Measurements from ENCODE around the gene ITPRID1. TPM values are rescaled to one million over a fixed set of nuclear protein-coding genes. Genes with fewer than 3 reads are reported as not detected.

ITPRID1 gene
- total and polyA plus RNA-seq, 10 of the 15 experiments (the other 5 are each of a cell fraction or from before 2014, with no cell fraction given) = 0.06 TPM; not detected in 9

- peaks cover 19% of the 10 kb centered on the region for H3K4me1 ChIP-seq (ENCODE audit: control insufficient read depth, insufficient read depth, low read length)
- no peaks in the 10 kb centered on the region; a peak in 1 of 4 replicates for H3K27me3 ChIP-seq (replicated peaks in 1 of 2; ENCODE audit: control insufficient read depth in 2 of 2, insufficient read depth in 2 of 2, low read length in 1 of 2)
- SMC1A ChIA-PET (ENCODE audit: uncharacterized antibody, unreplicated experiment) = interaction anchor here (0.8 to 3.3 kb wide), 6 partner anchors 10 to 46 kb away, joined by 3 to 18 read pairs (median 8); no protein-coding TSS in a partner anchor
- H3K4me2 ChIP-seq (ENCODE audit: control insufficient read depth, insufficient read depth) = peak overlapping the region; percentile 31
- H4K20me1 ChIP-seq (ENCODE audit: control insufficient read depth, insufficient read depth) = no peaks in the 10 kb centered on the region
- DNase-seq (ENCODE audit: low read depth, low spot score) (peak; percentile 65), ATAC-seq (peak; percentile 96), FAIRE-seq (peak; percentile 41)
- peak overlapping the region; percentile 36; the same call in 1 of the 2 replicates for H3K4me3 ChIP-seq
- intact Hi-C loops (cut with micrococcal nuclease; ENCODE audit: unreplicated experiment) (no loop called here), in situ Hi-C loops (cut with MboI) (no loop called here)
- H3K27ac ChIP-seq (ENCODE audit: control insufficient read depth, insufficient read depth) = no peak overlapping the region; the same call in 1 of the 2 replicates
- 25% methylated on average over 3 of the region's 3 CpGs for WGBS (ENCODE audit: insufficient coverage, insufficient replicate concordance, low lambda C conversion rate, missing lambda C conversion rate)
- CTCF ChIA-PET = interaction anchor here (2.0 to 2.1 kb wide), 2 partner anchors 8 to 15 kb away, joined by 6 to 7 read pairs; no protein-coding TSS in a partner anchor
- POLR2A ChIA-PET = interaction anchor here (1.5 kb wide), 1 partner anchor 8 kb away, joined by 9 read pairs; no protein-coding TSS in a partner anchor
- H3K9ac ChIP-seq (ENCODE audit: control insufficient read depth, insufficient read depth, low read length) = no peak overlapping the region
- no TSS peak for BruUV-seq (replicated peaks)
- RAD21 ChIA-PET (ENCODE audit: unreplicated experiment) = interaction anchor here (0.9 to 2.9 kb wide), 4 partner anchors 8 to 47 kb away, joined by 3 to 22 read pairs (median 8); no protein-coding TSS in a partner anchor
- no peaks in the 10 kb centered on the region for H3K9me3 ChIP-seq (replicated peaks; ENCODE audit: control insufficient read depth, insufficient read depth, low read length)
- no peaks in the 10 kb centered on the region for H3K36me3 ChIP-seq (ENCODE audit: control insufficient read depth in 2 of 2, insufficient read depth in 2 of 2, low read length in 1 of 2)
- H2AFZ ChIP-seq (ENCODE audit: control insufficient read depth, low read depth, low read length) = no peak overlapping the region
- no peaks in the 10 kb centered on the region for H3K79me2 ChIP-seq (ENCODE audit: control insufficient read depth, insufficient read depth, low read length)
- peak; percentile 88 for TF ChIP-seq SPI1 (IDR thresholded peaks at IDR 0.05; ENCODE audit: borderline replicate concordance, insufficient read depth, low read depth, low read length)
- no peak for TF ChIP-seq NBN (IDR thresholded peaks at IDR 0.05)
- TF ChIP-seq RAD21 (IDR thresholded peaks at IDR 0.05; ENCODE audit: insufficient read depth, low read depth, low read length) = no peak
- TF ChIP-seq ZNF622 (IDR thresholded peaks at IDR 0.05) = no peak
- no peak for TF ChIP-seq POLR2A (IDR thresholded peaks at IDR 0.05; ENCODE audit: low read depth, low read length)
- 0 out of 2 replicates have a peak, but pooled peaks have one; percentile 11 for TF ChIP-seq RAD51 (IDR thresholded peaks at IDR 0.05)
- peak; percentile 73 for TF ChIP-seq IKZF1 (conservative IDR thresholded peaks at IDR 0.05)
- TF ChIP-seq SUPT20H (IDR thresholded peaks at IDR 0.05; ENCODE audit: borderline replicate concordance, control insufficient read depth, low read depth, low read length) = no peak
- peak; percentile 33; the same call in 1 of the 2 replicates for TF ChIP-seq NR2C1 (IDR thresholded peaks at IDR 0.05)
- no peak for TF ChIP-seq CBX3 (IDR thresholded peaks at IDR 0.05; ENCODE audit: borderline replicate concordance, low read depth)
- no peak for TF ChIP-seq SREBF2 (IDR thresholded peaks at IDR 0.05; ENCODE audit: low read length)
- no peak for TF ChIP-seq TBL1XR1 (IDR thresholded peaks at IDR 0.05; ENCODE audit: low read depth, low read length)
- no peak for TF ChIP-seq CHD4 (IDR thresholded peaks at IDR 0.05)
- no peak for TF ChIP-seq JUNB (IDR thresholded peaks at IDR 0.05)
- TF ChIP-seq ZBTB40 (IDR thresholded peaks at IDR 0.05; ENCODE audit: borderline replicate concordance) = no peak
- TF ChIP-seq ATF3 (IDR thresholded peaks at IDR 0.05; ENCODE audit: borderline replicate concordance, extremely low read depth, low read depth, low read length) = no peak
- TF ChIP-seq GABPA (IDR thresholded peaks at IDR 0.05; ENCODE audit: low read depth) = no peak
- TF ChIP-seq LARP7 (IDR thresholded peaks at IDR 0.05) = no peak
- no peak for TF ChIP-seq BCLAF1 (IDR thresholded peaks at IDR 0.05)
- no peak for TF ChIP-seq MTA3 (IDR thresholded peaks at IDR 0.05; ENCODE audit: borderline replicate concordance, low read length)
These were observed 174.5 kb downstream of the ITPRID1 start for GRCh38 chr7:31688372-31688771.
